GM10847 (cell line): ENCODE results near the gene CAMP.

ENCODE experiments used
- POLR2A ChIP-seq: IDR thresholded peaks from 2 replicates; pipeline ENCODE4 v1.6.1; 2011; ENCODE audit not compliant: insufficient read length; ENCODE audit errors: extremely low read depth

The CAMP gene

DNA sequence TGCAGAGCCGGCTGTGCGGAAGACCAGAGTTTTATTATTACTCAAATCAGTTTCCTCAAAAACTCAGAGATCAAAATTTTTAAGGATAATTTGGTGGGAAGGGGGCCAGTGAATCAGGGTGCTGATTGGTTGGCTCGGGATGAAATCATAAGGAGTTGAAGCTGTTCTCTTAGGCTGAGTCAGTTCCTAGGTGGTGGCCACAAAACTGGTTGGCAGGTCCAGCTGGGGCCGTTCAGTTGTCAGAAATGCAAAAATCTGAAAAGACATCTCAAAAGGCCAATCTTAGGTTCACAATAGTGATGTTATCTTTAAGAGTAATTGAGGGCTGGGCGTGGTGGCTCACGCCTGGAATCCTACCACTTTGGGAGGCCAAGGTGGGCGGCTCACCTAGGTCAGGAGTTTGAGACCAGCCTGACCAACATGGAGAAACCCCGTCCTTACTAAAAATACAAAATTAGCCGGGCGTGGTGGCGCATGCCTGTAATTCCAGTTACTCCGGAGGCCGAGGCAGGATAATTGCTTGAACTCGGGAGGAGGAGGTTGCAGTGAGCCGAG, 15.3 kb downstream of the CAMP start:
- TF ChIP-seq POLR2A = no peak

GRCh38 chr3:48240000-48240963, 17.0 kb downstream of the CAMP start:
- TF ChIP-seq POLR2A = no peak

DNA sequence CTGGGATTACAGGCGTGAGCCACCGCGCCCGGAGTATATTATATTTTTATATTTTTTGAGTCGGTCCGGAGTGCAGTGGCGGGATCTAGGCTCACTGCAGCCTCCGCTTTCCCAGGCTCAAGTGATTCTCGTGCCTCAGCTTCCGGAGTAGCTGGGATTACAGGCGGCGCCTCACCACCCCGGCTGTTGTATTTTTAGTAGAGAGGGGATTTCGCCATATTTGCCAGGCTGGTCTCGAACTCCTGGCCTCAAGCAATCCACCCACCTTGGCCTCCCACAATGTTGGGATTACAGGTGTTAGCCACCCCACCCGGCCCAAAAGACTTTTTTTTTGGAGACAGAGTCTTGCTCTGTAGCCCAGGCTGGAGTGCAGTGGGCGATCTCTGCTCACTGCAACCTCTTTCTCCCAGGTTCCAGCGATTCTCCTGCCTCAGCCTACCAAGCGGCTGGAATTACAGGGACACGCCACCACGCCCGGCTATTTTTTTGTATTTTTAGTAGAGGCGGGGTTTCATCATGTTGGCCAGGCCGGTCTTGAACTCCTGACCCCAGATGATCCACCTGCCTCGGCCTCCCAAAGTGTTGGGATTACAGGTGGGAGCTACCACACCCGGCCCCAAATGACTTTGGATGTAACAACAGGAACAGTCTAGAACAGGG, 18.6 kb downstream of the CAMP start:
- TF ChIP-seq POLR2A = no peak

- no peak for TF ChIP-seq POLR2A
Observed at GRCh38 chr3:48243886-48244285, 20.6 kb downstream of the CAMP start.

DNA sequence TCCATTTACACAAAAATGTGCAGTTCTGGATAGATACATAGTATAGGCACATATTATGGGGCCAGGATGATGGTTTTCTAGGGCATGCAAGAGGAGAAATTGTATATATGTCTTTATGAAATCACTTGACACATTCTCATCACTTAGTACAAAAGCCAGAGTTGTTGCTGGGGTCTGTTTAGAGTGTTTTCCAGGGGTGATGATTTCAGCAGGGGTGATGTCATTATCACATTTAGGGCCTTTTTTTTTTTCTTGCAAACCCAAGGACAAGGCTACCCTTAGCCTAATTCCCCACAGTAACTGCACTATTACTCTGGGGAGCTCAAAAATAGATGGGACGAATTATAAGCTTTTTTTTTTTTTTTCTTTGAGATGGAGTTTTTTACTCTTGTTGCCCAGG, 21.2 kb downstream of the CAMP start:
- no peak for TF ChIP-seq POLR2A

GRCh38 chr3:48245136-48245535, 21.8 kb downstream of the CAMP start:
- TF ChIP-seq POLR2A = no peak

- no peak for TF ChIP-seq POLR2A
Observed at GRCh38 chr3:48247401-48247811, 24.1 kb downstream of the CAMP start.

GRCh38 chr3:48248095-48248850, 25.0 kb downstream of the CAMP start:
- no peak for TF ChIP-seq POLR2A

GRCh38 chr3:48256557-48256956, 33.3 kb downstream of the CAMP start:
- no peak for TF ChIP-seq POLR2A

DNA sequence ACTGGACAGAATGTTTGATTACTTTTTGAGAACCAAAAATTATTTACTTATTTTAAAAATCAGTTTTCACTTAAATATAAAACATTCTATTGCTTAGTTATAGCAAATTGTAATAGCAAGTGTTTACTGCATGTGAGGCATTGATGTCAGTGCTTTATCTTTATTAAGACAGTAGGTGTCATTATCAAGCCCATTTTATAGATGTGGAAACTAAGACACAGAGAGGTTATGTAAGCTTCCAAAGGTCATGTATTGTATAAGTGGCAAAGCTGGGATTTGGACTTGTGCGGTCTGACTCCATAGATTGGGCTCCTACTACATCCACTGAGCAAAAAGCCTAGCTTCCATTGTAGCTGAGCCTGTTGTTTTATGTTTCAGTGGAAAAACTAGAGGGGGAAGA, 35.2 kb downstream of the CAMP start:
- no peak for TF ChIP-seq POLR2A

- TF ChIP-seq POLR2A = no peak
Observed at GRCh38 chr3:48267782-48268181, 44.5 kb downstream of the CAMP start.

- TF ChIP-seq POLR2A = no peak
Observed at GRCh38 chr3:48268381-48268935, 45.2 kb downstream of the CAMP start.

DNA sequence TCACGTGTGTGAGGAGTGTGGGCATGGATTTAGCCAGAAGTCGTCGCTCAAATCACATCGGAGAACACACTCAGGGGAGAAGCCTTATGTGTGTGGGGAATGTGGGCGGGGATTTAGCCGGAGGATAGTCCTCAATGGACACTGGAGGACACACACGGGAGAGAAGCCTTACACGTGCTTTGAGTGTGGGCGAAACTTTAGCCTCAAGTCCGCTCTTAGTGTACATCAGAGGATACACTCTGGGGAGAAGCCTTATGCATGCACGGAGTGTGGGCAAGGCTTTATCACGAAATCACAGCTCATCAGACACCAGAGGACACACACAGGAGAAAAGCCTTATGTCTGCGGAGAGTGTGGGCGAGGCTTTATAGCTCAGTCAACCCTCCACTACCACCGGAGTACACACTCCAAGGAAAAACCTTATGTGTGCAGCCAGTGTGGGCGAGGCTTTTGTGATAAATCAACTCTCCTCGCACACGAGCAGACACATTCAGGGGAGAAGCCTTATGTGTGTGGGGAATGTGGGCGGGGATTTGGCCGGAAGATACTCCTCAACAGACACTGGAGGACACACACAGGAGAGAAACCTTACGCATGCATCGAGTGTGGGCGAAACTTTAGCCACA, 45.8 kb downstream of the CAMP start:
- TF ChIP-seq POLR2A = no peak

DNA sequence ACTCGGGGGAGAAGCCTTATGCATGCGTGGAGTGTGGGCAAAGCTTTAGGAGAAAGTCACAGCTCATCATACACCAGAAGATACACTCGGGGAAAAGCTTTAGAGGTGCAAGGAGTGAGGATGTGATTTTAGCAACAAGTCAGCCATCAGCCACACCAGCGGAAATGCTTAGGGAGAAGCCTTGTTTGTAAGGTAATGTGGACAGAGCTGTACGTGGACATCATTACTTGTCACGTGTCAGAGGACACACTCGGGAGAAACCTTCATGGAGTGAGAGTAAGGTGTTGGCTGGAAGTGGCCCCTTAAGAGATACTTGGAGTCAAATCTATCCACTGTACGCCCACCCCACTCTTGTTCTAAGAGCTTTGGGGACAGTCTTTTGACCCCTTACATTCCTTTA, 46.3 kb downstream of the CAMP start:
- TF ChIP-seq POLR2A = no peak

- no peak for TF ChIP-seq POLR2A
Observed at GRCh38 chr3:48270306-48270705, 47.0 kb downstream of the CAMP start.
